Karpas-422 (cell line): ENCODE data around the gene SMG6. TPM values are rescaled to one million over a fixed set of nuclear protein-coding genes. Genes with fewer than 3 reads are reported as not detected.

ENCODE experiments used
- DNase-seq: peaks from one replicate; pipeline ENCODE4 v3.0.0-alpha.2; 2015
- H2AFZ ChIP-seq: fragments of 200-600 bp; sonication (generic); 2 replicates; pipeline ENCODE4 v1.6.1; 2014; ENCODE audit warnings: antibody characterized with exemption, low read length, mixed read lengths
- H3K27ac ChIP-seq: fragments of 200-600 bp; sonication (generic); 2 replicates; pipeline ENCODE4 v1.5.1; 2014; ENCODE audit warnings: mild to moderate bottlenecking, low read length, moderate library complexity
- H3K27me3 ChIP-seq: fragments of 200-600 bp; sonication (generic); 2 replicates; pipeline ENCODE4 v1.6.1; 2014; ENCODE audit warnings: low read length, mixed read lengths
- H3K36me3 ChIP-seq: fragments of 200-600 bp; sonication (generic); 2 replicates; pipeline ENCODE4 v1.6.1; 2014; ENCODE audit warnings: low read length, mixed read lengths; ENCODE audit not compliant: insufficient read depth
- H3K4me1 ChIP-seq: fragments of 200-600 bp; sonication (generic); 2 replicates; pipeline ENCODE4 v1.6.1; 2014; ENCODE audit warnings: mild to moderate bottlenecking, low read length, mixed read lengths
- H3K4me2 ChIP-seq: fragments of 200-600 bp; sonication (generic); 2 replicates; pipeline ENCODE4 v1.6.1; 2014; ENCODE audit warnings: low read length, low read depth, mild to moderate bottlenecking; ENCODE audit not compliant: poor library complexity, severe bottlenecking
- H3K4me3 ChIP-seq: fragments of 200-600 bp; sonication (generic); 2 replicates; pipeline ENCODE4 v1.5.1; 2014; ENCODE audit warnings: mild to moderate bottlenecking, antibody characterized with exemption, low read length, mixed read lengths
- H3K79me2 ChIP-seq: fragments of 200-600 bp; sonication (generic); 2 replicates; pipeline ENCODE4 v1.6.1; 2014; ENCODE audit warnings: mild to moderate bottlenecking, low read length, mixed read lengths
- H3K9ac ChIP-seq: fragments of 200-600 bp; sonication (generic); 2 replicates; pipeline ENCODE4 v1.6.0; 2014; ENCODE audit warnings: low read length
- H3K9me2 ChIP-seq: fragments of 200-600 bp; sonication (generic), shearing (Covaris generic); replicated peaks from 2 replicates; pipeline ENCODE4 v1.6.0; 2014; ENCODE audit warnings: mild to moderate bottlenecking, low read length, moderate library complexity; ENCODE audit not compliant: insufficient read depth
- H3K9me3 ChIP-seq: fragments of 300-700, 200-600 bp; sonication (generic); 2 replicates; pipeline ENCODE4 v1.6.1; 2014; ENCODE audit warnings: low read length, mixed read lengths
- H4K20me1 ChIP-seq: fragments of 200-600 bp; sonication (generic); 2 replicates; pipeline ENCODE4 v1.6.1; 2014; ENCODE audit warnings: mild to moderate bottlenecking, antibody characterized with exemption, low read length, low read depth; ENCODE audit not compliant: insufficient read depth
- total RNA-seq: library from RNA; depleted of rRNA; stranded (reverse); fragments of >200 nt; shearing (Covaris generic); gene quantifications from 2 replicates; pipeline ENCODE4 v1.2.3, GENCODE V29; 2014; ENCODE audit warnings: low replicate concordance

The SMG6 gene
- total RNA-seq, 1 experiment from 2014 or later: 10.2 TPM

- peak; percentile 92 for DNase-seq
- Histone ChIP-seq H4K20me1 (peaks cover 28% of the 10 kb centered on the region), H3K27ac (peak overlapping the region; percentile 14; the same call in 1 of the 2 replicates), H3K9me3 (no peaks in the 10 kb centered on the region), H3K4me1 (peaks cover 69% of the 10 kb centered on the region), H3K4me2 (peak overlapping the region; percentile 69), H3K4me3 (peak overlapping the region; percentile 29; the same call in 1 of the 2 replicates), H3K27me3 (no peaks in the 10 kb centered on the region), H2AFZ (no peak overlapping the region), H3K36me3 (peaks cover 13% of the 10 kb centered on the region), H3K79me2 (peaks cover 15% of the 10 kb centered on the region), H3K9ac (peak overlapping the region; percentile 40), H3K9me2 (no peaks in the 10 kb centered on the region)
Observed at GRCh38 chr17:2034806-2035540, 268.6 kb downstream of the SMG6 start.

GRCh38 chr17:2034157-2034556, 269.4 kb downstream of the SMG6 start:
- H3K9me3 ChIP-seq: no peaks in the 10 kb centered on the region
- H3K27ac ChIP-seq: peak overlapping the region; percentile 72
- peak; percentile 71 for DNase-seq
- peak overlapping the region; percentile 55 for H3K4me2 ChIP-seq
- peak overlapping the region; percentile 43 for H3K9ac ChIP-seq
- H3K27me3 ChIP-seq: no peaks in the 10 kb centered on the region
- H3K79me2 ChIP-seq: peaks cover 15% of the 10 kb centered on the region
- peaks cover 13% of the 10 kb centered on the region for H3K36me3 ChIP-seq
- no peaks in the 10 kb centered on the region for H3K9me2 ChIP-seq
- H3K4me1 ChIP-seq: peaks cover 69% of the 10 kb centered on the region
- H3K4me3 ChIP-seq: peak overlapping the region; percentile 36; the same call in 1 of the 2 replicates
- H4K20me1 ChIP-seq: peaks cover 28% of the 10 kb centered on the region
- H2AFZ ChIP-seq: no peak overlapping the region

DNA sequence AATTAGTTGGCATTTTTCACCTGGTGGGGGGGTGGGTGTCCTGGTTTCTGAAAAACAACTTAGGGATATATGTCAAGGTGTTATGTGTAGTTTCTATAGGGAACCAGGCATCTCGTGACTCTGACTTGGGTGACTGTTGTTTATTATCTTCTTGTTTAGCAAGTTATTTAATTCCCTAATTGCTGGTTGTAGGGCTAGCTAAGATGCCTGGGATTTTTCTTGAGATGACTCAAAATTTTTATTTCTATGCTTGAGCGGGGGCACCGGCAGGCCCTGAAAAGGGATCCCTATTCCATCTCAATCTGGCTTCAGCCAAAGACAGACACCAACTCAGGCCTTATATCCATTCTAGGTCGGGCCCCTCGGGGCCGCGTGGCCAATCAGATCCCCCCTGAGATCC, 270.4 kb downstream of the SMG6 start:
- H4K20me1 ChIP-seq: peaks cover 28% of the 10 kb centered on the region
- peaks cover 68% of the 10 kb centered on the region for H3K4me1 ChIP-seq
- H3K79me2 ChIP-seq: peaks cover 15% of the 10 kb centered on the region
- H3K36me3 ChIP-seq: peaks cover 13% of the 10 kb centered on the region
- no peak overlapping the region for H3K4me2 ChIP-seq
- H3K4me3 ChIP-seq: no peak overlapping the region
- H2AFZ ChIP-seq: no peak overlapping the region
- no peak overlapping the region for H3K9ac ChIP-seq
- H3K9me3 ChIP-seq: no peaks in the 10 kb centered on the region
- no peak for DNase-seq
- peak overlapping the region; percentile 72 for H3K27ac ChIP-seq
- H3K9me2 ChIP-seq: no peaks in the 10 kb centered on the region
- no peaks in the 10 kb centered on the region for H3K27me3 ChIP-seq

- peak overlapping the region; percentile 95 for H3K4me3 ChIP-seq
- peaks cover 16% of the 10 kb centered on the region for H4K20me1 ChIP-seq
- H3K27me3 ChIP-seq: no peaks in the 10 kb centered on the region
- H3K4me2 ChIP-seq: peak overlapping the region; percentile 86
- no peaks in the 10 kb centered on the region for H3K9me2 ChIP-seq
- peak overlapping the region; percentile 40 for H3K27ac ChIP-seq
- peak overlapping the region; percentile 93 for H3K9ac ChIP-seq
- DNase-seq: no peak
- peaks cover 15% of the 10 kb centered on the region for H3K79me2 ChIP-seq
- peaks cover 52% of the 10 kb centered on the region for H3K4me1 ChIP-seq
- H3K36me3 ChIP-seq: peaks cover 1% of the 10 kb centered on the region
- H2AFZ ChIP-seq: no peak overlapping the region
- H3K9me3 ChIP-seq: no peaks in the 10 kb centered on the region
Observed at GRCh38 chr17:2030779-2031163, 272.8 kb downstream of the SMG6 start.

DNA sequence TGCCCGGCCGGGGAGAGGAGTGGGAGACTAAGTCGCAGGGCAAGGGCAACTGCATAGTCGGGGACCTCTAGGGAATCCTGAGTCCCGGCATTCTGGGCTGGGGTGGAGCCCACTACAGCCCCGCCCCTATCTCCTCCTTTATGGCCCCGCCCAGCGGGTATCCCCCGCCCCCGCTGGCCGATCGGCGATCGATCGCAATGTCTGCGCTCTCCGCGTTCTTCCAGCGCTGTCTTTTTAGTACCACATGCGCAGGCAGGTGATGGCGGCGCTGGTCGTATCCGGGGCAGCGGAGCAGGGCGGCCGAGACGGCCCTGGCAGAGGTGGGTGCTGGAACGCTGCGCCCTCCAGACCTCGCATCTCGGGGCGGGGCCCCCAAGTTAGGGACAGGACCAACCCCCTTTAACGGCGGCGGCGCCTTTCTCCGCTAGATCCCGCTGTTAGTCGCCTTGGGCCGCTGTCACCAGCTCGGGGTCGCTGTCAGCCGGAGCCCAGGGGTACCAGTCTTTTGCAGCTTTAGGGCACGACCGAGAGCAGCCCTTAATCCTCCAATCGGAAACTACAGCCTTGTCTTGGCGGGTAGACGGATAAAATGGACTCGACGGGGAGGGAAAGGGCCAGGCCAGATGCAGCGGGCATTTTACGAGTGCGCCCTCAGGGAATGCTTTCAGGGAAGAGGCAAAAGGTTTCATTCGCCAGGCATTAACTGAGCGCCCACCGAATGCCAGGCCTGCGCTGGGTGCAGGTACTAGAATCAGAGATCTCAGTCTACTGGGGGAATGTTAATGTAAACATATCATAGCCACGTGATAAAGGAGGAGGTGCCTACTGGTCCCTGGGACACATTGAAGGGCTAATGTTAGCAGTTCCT, 273.4 kb downstream of the SMG6 start, which contains the start of gene DPH1:
Gene DPH1 (plus strand): TSS at position 243 of the 868 bp plus-strand sequence. CDS start 17 bp downstream, at position 260.
- peak within 1 kb of the TSS; percentile 95 for H3K4me3 ChIP-seq
- H3K9me3 ChIP-seq: no peaks in the 10 kb centered on the region
- peak; percentile 96 for DNase-seq
- H3K27ac ChIP-seq: peak within 1 kb of the TSS; percentile 78
- peak within 1 kb of the TSS; percentile 93 for H3K9ac ChIP-seq
- peak within 1 kb of the TSS; percentile 95 for H2AFZ ChIP-seq
- H3K4me2 ChIP-seq: peak within 1 kb of the TSS; percentile 86
- H3K27me3 ChIP-seq: no peaks in the 10 kb centered on the region
- peaks cover 9% of the 10 kb centered on the region for H4K20me1 ChIP-seq
- H3K4me1 ChIP-seq: peaks cover 51% of the 10 kb centered on the region
- H3K36me3 ChIP-seq: no peaks in the 10 kb centered on the region
- peaks cover 15% of the 10 kb centered on the region for H3K79me2 ChIP-seq
- H3K9me2 ChIP-seq: no peaks in the 10 kb centered on the region

GRCh38 chr17:2028737-2029136, 274.8 kb downstream of the SMG6 start:
- Histone ChIP-seq H2AFZ (no peak overlapping the region), H3K79me2 (peaks cover 15% of the 10 kb centered on the region), H3K27ac (no peak overlapping the region), H4K20me1 (peaks cover 6% of the 10 kb centered on the region), H3K36me3 (no peaks in the 10 kb centered on the region), H3K27me3 (no peaks in the 10 kb centered on the region), H3K4me1 (peaks cover 48% of the 10 kb centered on the region), H3K4me3 (no peak overlapping the region), H3K9me2 (no peaks in the 10 kb centered on the region), H3K4me2 (no peak overlapping the region), H3K9me3 (no peaks in the 10 kb centered on the region), H3K9ac (no peak overlapping the region)
- no peak for DNase-seq

GRCh38 chr17:2028234-2028614, 275.4 kb downstream of the SMG6 start:
- Histone ChIP-seq H2AFZ (no peak overlapping the region), H3K27me3 (no peaks in the 10 kb centered on the region), H3K4me1 (peaks cover 43% of the 10 kb centered on the region)

More at GRCh38 chr17:2028234-2028614, 275.4 kb downstream of the SMG6 start:
- no peaks in the 10 kb centered on the region for H3K9me2 ChIP-seq
- H3K9me3 ChIP-seq: no peaks in the 10 kb centered on the region
- H3K27ac ChIP-seq: no peak overlapping the region
- no peak overlapping the region for H3K9ac ChIP-seq
- no peaks in the 10 kb centered on the region for H3K36me3 ChIP-seq
- DNase-seq: no peak
- H4K20me1 ChIP-seq: 0 out of 2 replicates have a peak, but pooled peaks cover under 1% of the 10 kb centered on the region
- H3K4me3 ChIP-seq: no peak overlapping the region
- peaks cover 15% of the 10 kb centered on the region for H3K79me2 ChIP-seq
- no peak overlapping the region for H3K4me2 ChIP-seq
